GM19043 (cell line): ENCODE data around the gene CLEC10A.
"Not testable (repeated sequence)": the region's sequence is repeated elsewhere in the genome, so short reads cannot be mapped to it uniquely, and the experiment has no call there.

Experiments used
- ATAC-seq: cut with Tn5 transposase; IDR thresholded peaks from one replicate; pipeline ENCODE4 v1.9.1; 2021; ENCODE audit warnings: low read depth; ENCODE audit not compliant: unreplicated experiment

Gene CLEC10A, protein sequence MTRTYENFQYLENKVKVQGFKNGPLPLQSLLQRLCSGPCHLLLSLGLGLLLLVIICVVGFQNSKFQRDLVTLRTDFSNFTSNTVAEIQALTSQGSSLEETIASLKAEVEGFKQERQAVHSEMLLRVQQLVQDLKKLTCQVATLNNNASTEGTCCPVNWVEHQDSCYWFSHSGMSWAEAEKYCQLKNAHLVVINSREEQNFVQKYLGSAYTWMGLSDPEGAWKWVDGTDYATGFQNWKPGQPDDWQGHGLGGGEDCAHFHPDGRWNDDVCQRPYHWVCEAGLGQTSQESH

GRCh38 chr17:7079581-7080455 lies at the start of gene CLEC10A:
TSS of gene CLEC10A (minus strand) at chr17:7080251. CDS start at chr17:7078812, 1,439 bp downstream.
- no peak for ATAC-seq

DNA sequence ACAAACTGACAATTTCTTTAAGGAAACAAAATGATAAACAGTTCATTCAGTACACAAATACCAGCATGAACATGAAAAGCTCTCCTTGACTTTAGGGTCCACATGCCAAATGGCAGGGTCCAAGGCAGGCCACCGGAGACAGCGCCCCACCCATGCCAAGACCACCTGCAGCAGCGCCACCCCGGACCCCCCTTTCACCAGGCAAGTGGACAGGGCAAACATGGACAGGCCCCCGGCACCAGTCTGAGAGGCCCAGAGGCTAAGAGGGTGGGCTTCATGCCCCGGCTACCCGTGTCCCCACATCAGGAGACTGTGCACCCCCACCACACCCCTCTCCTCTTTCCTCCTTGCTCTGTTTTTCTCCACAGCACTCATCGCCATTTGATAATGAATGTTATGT lies 49.3 kb upstream of the CLEC10A start:
- ATAC-seq, result no peak

- ATAC-seq, result no peak
Measured at GRCh38 chr17:7128160-7128559, 48.1 kb upstream of the CLEC10A start.

DNA sequence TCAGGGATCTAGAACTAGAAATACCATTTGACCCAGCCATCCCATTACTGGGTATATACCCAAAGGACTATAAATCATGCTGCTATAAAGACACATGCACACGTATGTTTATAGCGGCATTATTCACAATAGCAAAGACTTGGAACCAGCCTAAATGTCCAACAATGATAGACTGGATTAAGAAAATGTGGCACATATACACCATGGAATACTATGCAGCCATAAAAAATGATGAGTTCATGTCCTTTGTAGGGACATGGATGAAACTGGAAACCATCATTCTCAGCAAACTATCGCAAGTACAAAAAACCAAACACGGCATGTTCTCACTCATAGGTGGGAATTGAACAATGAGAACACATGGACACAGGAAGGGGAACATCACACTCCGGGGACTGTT lies 47.5 kb upstream of the CLEC10A start:
- ATAC-seq, result not testable (repeated sequence)

DNA sequence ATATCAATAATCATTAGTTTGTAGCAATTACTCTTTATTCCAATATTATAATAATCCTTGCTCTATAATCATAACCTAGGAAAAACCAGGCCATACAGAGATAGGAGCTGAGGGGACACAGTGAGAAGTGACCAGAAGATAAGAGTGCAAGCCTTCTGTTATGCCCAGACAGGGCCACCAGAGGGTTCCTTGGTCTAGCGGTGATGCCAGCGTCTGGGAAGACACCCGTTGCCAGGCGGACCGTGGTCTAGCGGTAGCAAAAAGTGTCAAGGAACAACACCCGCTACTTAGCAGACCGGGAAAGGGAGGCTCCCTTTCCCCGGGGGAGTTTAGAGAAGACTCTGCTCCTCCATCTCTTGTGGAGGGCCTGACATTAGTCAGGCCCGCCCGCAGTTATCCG lies 46.3 kb upstream of the CLEC10A start:
- not testable (repeated sequence) for ATAC-seq

GRCh38 chr17:7124923-7125322 lies 44.9 kb upstream of the CLEC10A start:
- ATAC-seq, result no peak

DNA sequence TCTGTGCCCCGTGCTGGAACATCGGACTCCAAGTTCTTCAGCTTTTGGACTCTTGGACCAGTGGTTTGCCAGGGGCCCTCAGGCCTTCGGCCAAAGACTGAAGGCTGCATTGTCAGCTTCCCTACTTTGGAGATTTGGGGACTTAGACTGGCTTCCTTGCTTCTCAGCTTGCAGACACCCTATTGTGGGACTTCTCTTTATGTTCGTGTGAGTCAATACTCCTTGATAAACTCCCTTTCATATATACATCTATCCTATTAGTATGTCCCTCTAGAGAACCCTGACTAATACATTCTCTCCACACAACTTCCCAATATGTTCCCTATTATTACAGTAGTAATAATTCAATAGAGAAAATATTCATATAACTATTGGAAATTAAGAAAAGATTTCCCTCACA lies 43.8 kb upstream of the CLEC10A start:
- ATAC-seq, result no peak

DNA sequence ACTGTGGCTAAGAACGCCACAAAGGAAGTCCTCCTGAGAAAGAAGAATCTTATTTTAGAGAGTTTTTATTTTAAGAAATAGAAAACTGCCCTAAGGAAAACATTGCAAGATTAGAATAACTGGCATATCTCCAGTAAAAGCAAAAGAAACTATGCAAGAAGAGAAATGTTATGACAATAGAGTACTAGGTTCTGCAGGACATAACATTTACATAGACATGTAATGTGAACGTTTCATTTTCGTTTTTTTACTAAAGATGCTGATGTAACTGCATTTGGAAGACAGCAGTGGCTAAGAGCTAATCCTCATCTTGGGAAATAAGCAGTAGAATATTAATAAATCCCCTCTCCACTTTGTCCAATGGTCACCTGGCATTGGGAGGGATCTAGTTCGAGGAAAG lies 42.3 kb upstream of the CLEC10A start:
- ATAC-seq, result no peak

DNA sequence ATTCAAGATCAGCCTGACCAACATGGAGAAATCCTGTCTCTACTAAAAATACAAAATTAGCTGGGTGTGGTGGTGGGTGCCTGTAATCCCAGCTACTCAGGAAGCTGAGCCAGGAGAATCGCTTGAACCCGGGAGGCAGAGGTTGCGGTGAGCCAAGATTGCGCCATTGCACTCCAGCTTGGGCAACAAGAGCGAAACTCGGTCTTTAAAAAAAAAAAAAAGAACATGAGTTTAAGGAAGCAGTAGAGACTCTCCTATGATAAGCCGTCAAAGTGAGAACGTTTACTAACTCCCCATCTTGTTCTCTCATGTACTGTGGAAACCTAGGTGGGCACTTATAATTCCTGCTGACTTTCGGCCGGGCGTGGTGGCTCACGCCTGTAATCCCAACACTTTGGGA lies 40.6 kb upstream of the CLEC10A start:
- ATAC-seq, result not testable (repeated sequence)

DNA sequence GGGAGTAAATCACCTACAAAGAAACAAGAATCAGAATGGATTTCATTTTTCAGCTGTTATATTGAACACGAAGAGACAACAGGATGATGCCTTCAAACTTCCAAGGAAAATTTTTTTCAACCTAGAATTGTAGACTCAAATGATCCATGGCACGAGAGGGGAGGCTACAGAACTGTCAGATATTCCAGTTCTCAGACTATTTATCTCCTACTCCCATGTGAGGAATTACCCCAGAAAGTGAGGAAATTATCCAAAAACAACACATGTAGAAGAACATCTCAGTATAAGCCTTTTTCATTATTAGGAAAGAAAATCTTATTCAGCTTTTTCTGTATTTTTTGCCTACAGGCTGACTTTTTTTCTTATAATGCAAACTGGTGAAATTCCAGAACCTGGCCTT lies 40.1 kb upstream of the CLEC10A start:
- no peak for ATAC-seq

- no peak for ATAC-seq
Measured at GRCh38 chr17:7119314-7119713, 39.3 kb upstream of the CLEC10A start.

- no peak for ATAC-seq
Measured at GRCh38 chr17:7114875-7115614, 35.0 kb upstream of the CLEC10A start.

- no peak for ATAC-seq
Measured at GRCh38 chr17:7114241-7114874, 34.3 kb upstream of the CLEC10A start, which contains the start of gene ASGR2. TSS of gene ASGR2 (minus strand) at chr17:7114822. CDS start at chr17:7114240, 582 bp downstream.

GRCh38 chr17:7113273-7114071 lies 33.4 kb upstream of the CLEC10A start:
- ATAC-seq, result no peak

GRCh38 chr17:7112510-7113108 lies 32.6 kb upstream of the CLEC10A start:
- ATAC-seq, result no peak

GRCh38 chr17:7111784-7112509 lies 31.9 kb upstream of the CLEC10A start:
- no peak for ATAC-seq

DNA sequence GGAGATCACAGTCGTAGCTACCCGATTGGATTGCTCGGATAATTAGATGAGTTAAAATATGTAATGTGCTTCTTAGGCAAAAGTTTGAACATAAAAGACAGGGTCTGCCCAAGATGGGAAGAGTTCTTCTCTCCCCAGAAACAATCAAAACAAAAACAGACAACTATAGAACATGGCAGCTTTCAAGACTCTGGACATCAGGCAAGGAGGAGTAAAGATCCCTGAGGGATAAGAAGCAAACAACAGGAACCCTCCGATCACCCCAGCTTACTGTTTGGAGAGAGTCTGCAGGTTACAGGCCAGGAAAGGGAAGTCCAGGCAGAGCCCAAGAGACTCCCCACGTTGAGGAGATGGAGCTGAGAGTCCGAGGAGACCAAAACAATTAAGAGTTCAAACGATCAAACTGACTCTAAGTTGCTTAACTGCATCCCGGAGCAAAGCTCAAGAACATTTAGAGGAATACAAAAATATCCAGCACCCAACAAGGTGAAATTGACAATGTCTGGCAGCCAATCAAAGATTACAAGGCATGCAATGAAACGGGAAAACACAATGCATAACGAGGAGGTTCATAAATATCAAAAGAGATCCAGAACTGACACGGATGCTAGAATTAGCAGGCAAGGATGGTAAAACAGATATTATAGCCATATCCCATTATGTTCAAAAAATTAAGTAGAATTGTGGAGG lies 30.7 kb upstream of the CLEC10A start:
- ATAC-seq, result no peak
